Measurements from ENCODE around the gene CARD10.

The CARD10 gene, protein sequence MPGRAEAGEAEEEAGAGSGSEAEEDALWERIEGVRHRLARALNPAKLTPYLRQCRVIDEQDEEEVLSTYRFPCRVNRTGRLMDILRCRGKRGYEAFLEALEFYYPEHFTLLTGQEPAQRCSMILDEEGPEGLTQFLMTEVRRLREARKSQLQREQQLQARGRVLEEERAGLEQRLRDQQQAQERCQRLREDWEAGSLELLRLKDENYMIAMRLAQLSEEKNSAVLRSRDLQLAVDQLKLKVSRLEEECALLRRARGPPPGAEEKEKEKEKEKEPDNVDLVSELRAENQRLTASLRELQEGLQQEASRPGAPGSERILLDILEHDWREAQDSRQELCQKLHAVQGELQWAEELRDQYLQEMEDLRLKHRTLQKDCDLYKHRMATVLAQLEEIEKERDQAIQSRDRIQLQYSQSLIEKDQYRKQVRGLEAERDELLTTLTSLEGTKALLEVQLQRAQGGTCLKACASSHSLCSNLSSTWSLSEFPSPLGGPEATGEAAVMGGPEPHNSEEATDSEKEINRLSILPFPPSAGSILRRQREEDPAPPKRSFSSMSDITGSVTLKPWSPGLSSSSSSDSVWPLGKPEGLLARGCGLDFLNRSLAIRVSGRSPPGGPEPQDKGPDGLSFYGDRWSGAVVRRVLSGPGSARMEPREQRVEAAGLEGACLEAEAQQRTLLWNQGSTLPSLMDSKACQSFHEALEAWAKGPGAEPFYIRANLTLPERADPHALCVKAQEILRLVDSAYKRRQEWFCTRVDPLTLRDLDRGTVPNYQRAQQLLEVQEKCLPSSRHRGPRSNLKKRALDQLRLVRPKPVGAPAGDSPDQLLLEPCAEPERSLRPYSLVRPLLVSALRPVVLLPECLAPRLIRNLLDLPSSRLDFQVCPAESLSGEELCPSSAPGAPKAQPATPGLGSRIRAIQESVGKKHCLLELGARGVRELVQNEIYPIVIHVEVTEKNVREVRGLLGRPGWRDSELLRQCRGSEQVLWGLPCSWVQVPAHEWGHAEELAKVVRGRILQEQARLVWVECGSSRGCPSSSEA

DNA sequence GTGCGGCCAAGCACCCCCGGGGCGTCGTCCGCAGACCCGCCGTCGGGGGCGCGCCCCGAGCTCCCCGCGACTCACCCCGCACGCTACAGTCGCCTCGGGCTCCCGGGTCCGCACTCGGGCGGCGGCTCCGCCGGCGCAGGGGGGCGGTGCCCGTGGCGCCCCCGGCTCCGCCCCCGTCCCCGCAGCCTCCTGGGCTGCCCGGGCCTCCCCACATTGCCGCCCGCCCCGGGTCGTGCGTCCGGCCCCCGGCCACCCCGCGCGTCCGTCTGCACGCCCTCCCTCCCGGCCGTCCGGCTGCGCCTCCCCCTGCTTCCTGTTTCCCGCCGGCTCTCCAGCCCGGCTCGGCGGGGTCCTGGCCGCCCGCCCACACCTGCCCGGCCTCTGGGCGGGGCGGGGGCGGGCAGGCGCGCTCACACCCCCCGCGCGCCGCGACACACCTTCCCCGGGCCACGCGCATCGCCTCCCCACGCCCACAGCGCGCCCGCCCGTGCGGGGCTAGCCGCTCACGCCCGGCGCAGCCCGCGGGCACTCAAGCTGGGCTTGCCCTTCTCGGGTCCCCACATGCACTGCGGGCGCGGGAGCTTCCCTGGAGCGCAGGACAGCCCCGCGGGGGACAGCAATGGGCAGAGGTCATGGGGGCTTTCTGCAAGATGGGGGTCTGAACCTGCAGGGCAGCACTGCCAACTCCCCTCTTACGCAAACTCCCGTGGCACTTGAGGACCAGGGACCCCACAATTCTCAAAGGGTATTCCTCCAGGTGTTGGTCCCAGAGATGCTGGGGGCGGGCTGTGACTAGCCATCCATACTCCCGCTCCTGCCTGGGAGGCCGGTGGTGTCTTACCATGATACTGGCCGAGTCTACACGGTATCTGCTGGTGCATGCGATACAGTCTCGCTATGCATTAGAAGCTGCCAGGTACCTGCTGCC lies at the start of gene CARD10:
Gene CARD10 (minus strand): TSS at position 148 of the 928 bp plus-strand sequence. CDS start 215 bp downstream, outside the sequence.
- DNase-seq, result no peak

DNA sequence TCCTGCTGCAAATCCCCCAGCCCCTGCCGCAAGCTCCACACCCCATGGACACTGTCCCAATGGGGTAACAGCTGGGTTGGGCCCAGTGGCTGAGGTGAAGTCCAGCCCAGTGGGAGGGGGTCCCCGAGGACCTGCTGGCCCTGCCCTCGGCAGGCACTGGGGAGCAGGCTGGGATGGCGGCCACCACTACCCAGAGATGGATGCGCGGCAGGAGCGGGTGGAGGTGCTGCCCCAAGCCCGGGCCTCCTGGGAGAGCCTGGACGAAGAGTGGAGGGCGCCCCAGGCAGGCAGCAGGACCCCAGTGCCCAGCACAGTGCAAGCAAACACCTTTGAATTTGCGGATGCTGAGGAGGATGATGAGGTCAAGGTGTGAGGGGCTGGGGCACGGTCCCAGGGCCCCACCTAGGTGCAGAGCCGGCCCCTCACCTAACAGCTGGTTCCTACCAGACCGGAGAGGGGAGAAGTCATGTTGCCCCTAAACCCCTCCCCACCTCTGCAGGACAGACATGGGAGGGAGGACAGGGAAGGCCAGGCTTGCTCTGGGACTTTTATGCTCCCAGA lies 49.3 kb upstream of the CARD10 start:
- no peak for DNase-seq

DNA sequence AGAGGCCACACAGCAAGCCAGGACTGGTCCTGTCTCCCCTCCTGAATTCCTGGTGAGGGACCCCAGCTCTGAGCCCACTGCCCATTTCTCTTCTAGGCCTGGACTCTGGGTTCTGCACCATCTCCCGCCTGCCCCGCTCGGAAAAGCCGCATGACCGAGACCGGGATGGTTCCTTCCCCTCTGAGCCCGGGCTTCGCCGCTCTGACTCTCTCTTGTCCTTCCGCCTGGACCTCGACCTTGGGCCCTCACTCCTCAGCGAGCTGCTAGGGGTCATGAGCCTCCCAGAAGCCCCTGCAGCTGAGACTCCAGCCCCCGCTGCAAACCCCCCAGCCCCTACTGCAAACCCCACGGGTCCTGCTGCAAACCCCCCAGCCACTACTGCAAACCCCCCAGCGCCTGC lies 48.8 kb upstream of the CARD10 start:
- DNase-seq, result no peak

DNA sequence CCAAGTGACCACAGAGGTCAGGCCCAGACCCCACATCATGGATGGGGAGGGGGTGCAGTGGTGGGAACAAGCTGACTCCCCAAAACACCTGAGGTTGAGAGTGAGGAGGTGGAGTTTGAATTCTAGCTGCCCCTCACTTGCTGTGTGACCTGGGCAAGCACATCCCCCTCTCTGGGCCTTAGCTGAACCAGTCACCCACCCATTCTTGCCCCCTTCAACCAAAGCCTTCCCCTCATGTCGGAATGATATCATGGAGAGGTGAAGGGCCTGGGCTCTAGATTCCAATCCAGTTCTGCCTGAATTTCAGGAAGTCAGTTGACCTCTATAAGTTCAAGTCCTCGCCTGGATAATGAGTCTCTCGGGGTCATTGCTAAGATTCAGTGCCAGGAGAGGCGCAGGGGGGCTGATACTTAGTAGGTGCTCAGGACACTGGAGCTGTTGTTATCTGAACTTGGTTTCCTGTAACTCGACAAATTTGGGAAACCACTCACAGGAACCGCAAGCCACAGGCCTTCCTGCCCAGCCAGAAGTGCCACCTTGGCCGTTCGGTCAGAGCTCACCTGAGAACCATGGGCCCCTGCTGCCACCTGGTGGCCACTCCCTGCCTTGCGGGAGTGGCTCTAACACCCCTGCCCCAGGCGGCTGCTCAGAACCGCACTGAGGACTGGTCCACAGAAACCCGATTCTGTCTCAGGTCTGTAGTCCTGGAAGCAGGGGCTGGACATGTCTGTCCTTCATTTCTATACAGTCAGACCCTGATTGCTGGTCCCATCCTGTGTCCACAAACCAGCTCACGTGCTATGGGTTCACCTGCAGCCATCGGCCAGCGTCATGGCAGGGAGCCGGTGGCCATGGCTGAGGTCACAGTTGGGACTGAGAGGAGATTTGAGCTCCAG lies 47.9 kb upstream of the CARD10 start:
- no peak for DNase-seq

DNA sequence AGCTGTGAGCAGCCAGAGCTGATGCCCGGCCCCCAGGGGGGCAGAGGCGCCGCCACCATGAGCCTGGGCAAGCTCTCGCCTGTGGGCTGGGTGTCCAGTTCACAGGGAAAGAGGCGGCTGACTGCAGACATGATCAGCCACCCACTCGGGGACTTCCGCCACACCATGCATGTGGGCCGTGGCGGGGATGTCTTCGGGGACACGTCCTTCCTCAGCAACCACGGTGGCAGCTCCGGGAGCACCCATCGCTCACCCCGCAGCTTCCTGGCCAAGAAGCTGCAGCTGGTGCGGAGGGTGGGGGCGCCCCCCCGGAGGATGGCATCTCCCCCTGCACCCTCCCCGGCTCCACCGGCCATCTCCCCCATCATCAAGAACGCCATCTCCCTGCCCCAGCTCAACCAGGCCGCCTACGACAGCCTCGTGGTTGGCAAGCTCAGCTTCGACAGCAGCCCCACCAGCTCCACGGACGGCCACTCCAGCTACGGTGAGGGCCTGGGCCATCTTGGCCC lies 47.2 kb upstream of the CARD10 start:
- no peak for DNase-seq

DNA sequence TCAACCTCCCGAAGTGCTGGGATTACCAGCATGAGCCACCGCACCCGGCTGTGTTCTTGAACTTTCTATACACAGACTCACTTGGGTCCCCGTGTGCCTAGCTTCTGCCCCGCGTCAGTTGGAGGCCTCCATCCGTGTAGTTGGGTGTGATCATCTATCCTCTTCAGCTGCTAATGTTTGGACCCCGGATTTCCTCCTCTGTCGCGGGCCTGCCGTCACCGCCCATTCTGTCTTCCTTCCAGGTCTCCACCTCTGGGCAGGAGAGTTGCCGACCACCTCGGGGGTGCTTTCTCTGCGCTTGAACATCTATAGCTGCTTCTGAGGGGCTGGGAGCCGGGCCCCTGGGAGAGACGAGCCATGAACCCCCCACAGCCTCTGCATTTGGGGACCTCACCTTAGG lies 46.6 kb upstream of the CARD10 start:
- DNase-seq, result no peak

DNA sequence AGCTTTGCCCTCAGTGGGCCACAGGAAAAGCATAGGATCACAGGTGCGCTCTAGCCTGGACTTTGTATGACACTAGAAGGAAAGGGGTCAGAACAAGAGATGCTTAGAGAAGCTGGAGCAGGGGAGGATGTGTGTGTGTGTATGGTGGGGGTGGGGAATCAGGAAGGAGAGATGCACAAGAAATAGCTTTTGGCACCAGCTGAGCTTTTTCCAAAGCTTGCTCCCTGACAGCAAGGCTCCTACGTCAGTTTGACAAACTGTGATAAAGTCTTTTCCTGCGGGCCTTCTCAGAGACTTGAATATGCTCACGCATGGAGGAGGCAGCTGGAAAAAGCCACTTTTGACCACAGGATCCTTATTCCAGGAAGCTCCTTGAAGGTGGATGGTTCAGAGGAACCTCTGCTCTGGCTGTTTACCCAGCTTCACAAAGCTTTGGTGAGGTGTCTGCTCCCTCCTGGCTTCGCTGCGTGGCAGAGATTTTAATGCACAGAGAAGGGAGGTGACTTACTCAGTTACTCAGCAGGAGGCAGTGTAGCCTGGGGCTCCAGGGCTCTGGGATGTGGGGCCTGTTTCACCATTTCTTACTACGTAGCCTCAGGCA lies 45.0 kb upstream of the CARD10 start:
- no peak for DNase-seq

DNA sequence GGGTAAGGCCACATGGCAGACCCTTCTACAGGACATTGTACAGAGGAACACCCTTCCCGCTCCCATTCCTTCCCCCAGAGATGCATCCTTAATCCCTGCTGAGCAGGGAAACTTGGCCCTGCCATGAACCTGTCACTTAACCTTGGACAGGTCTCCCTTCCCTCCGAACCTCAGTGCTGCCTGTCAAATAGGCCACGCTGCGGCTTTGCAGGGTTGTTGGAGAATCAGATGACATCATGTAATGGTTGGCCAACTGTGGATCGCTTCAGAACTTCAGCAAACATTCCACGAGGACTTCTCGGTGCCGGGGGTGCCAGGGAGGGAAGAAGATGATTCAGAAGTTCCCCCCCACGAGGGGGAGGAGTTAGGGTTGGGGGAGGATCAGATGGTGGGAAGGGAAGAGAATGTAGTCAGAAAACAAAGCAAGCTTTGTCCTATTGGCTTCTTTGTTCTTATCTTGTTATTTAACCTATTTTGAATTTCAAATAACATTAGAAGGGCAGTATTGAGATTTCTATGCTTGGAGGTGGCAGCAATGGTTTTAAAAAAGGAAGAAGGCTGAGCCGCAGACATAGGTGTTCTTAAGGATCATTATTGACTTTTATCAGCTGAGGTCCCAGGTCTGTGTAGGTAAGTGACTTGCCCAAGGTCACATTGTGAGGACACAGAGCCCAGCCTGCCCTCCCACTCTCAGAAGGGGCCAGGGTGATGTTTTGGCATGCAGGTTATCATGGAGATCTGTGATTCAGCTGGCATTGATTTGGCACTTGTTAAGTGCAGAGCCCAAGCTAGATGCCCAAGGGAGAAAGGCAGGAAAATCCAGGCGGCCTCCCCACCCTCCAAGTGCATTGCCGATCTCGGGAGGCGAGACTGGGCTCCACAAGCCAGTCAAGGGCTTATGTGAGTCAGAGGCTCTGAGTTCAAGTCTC lies 44.2 kb upstream of the CARD10 start:
- no peak for DNase-seq

DNA sequence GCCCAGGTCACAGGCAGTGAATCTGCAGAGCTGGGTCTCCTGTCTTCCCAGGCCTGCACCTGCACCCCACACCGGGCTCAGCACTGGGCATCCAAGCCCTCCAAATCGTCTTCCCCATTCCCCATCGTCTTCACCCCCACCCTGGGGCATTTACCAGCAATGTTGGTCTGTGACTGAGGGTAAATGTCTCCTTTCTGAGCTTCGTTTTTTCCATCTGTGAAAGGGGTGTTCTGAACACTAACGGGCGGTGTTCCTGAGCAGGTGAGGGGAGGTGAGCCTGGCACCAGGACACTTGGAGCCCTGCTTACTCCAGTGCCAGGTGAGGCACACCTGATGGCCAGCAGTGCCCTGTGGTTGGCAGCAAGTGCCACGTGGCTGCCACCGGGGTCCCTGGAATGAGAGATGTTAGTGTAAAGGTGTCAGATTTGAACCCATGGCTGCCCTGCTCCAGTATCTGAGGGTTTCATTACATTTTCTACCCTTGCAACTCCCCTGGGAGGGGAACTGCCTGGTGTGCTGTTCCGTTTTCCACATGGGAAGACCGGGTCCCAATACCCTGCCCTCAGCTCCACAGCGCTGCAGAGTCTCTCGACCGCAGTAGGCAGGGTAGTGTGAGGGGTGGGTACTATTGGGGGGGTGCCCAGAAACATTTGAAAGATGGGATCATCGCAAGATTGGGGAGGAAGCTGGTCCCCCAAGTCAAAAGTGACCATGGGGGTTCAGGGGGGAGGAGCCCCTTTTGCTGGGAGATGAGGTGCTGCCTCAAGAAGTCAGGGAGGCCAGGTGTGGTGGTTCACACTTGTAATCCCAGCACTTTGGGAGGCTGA lies 43.0 kb upstream of the CARD10 start:
- no peak for DNase-seq

DNA sequence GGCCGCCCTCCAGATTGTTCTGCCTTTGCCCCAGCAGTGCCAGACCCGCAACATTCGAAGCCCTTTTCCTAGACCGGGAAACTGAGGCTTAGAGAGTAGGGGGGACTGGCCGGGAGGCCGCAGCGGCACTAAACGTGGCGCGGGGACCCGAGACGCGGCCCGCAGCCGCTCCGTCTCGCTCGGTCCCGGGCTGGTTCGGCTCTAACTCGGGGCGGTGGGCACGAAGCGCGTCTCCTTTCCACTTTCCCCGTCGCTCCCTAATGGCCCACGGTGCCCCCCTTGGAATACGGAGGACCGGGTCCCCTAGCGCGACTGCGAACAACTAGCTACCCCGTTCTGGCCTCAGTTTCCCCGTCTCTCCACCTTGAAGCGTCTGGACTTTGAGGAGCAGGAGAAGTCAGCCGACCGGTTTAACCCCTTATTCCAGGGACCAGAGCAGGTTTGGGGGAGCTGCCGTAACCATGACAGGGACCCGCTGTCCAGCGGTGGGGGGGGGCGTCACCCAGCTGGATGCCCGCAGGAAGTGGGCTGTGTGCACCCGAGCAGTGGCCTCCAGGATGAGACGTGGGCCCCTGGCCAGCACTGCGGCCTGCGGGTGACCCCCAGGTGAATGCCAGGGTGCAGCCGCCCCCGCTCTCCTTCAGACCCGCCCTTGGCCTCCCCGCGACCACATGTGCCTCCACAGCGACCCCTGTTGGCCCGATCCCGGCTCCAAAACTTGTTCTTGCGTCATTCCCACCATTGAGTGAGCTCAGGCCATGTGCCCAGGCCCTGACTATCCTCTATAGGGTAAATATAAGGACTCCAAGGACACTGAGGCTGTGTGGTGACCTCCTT lies 42.2 kb upstream of the CARD10 start:
- no peak for DNase-seq

DNA sequence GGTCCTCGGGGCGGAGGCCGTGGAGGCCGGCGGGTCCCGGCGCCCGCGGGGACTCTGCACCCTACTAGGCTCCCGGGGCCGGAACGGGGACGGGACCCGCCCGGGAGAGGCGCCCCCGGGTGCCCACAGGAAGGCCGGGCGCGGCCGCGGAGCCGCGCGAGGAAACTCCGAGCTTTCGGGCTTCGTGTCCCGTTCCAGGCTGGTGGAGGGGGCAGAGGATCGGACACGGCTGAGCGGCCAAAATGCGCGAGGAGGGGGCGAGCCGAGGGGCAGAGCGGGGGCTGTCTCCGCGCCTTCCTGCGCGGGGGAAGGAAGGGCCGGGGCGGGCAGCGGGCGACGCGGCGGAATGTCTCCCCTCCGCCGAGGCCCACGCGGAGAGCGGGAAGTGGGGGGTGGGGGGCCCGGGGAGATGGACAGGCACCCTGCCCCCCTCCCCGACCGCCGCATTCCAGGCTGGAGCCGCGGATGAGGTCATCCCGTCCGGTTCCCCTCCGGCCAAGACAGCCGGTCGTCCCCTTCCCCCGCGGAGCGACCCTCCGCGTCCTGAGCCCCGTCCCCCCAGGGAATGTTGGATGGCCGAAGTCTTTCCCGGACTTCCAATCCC lies 41.5 kb upstream of the CARD10 start:
- DNase-seq, result no peak

DNA sequence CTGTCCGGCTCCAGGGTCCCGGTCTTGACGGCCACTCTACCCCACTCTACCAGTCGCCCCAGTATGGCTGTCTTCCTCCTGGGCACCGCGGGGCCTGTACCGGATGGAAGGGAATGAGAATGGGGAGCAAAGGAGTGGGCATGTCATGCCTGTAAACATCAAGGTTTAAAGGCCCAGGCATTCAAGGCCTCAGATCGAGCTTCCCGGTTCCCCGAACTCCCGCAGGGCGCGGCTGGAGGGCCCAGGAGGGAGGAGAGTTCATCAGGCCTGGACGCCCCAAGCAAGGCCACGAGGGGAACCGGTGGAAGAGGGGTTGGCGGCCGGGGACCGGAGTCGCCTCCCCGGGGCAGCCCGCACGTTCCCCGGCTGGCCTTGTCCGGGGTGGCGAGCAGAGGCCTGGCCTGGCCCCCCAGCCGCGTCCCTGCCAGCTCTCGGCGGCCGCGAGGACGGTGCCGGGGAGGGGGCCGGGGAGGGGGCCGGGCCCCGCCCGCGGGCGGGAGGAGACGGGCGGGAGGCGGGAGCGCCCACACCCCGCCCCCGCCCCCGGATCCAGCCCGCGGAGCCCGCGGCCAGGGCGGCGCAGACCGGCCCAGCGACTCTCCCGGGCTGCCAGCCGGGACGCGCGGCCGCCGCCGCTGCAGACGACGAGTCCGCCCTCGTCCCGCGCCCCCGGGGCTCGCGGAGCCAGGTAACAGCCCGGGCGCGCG lies 40.8 kb upstream of the CARD10 start, which contains the start of gene CDC42EP1:
Gene CDC42EP1 (plus strand): TSS at position 580 of the 707 bp plus-strand sequence. CDS start 5,870 bp downstream, outside the sequence.
- DNase-seq, result no peak

DNA sequence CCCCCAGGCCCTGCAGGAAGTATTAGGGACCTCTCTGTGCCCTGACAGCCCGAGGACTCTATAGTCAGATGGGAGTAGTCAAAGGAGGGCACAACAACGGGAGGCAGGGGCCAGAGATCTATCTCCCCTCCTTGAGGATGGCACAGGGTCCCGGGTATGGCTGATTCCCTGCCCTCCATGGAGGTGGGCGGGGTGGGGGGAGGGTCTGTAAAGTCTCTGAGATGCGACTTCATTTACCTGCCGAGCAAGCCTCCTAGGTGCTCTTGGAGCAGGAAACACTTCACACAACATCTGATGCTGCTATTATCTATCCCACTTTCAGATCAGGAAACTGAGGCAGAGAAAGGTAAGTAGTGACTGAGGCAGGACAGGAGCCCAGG lies 40.3 kb upstream of the CARD10 start:
- no peak for DNase-seq

DNA sequence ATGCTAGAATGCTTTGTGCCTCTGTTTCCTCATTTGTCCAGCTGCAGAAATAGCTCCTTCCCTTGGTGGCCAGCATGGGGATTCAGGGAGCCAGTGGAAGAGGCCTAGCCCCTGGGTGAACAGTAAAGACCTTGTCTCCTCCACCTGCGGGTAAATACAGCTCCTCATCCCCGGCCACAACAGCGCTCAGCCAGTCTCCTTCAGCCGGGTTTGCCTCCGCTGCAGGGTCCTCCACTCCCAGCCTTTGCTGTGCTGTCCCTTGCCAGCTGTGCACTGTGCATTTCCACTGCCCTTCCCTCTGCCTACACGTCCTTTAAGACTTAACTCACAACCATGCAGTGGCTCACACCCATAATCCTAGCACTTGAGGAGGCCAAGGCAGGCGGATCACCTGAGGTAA lies 39.6 kb upstream of the CARD10 start:
- no peak for DNase-seq

DNA sequence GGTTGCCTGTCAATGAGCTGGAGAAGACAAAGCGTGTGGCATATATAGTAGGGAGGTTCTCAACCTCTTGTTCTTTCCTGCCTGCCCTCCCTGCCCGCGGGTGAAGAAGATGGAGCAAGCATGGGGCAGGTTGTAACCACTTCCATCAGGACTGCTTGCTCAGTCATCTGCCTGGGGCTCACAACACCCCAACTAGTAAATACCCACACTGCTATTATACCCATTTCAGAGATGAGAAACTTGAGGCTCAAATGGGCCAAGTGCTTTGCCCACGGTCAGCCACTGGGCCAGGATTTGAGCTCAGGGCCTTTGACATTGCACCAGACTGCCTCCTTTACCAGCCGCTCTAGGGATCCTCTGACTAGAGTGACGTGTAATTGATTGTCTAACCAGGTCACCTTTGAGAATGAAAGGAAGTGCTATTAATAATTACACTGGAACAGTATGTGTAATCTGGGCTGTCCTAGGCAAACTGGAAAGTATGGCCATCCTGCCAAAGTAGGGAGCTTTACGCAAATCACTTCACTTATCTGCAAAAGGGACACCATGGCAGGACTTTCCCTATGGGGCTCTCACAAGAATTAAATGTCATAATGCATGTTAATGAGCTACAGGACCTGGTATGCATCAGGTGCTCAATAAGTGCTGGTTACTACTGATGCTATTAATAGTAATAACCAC lies 38.2 kb upstream of the CARD10 start:
- DNase-seq, result no peak

DNA sequence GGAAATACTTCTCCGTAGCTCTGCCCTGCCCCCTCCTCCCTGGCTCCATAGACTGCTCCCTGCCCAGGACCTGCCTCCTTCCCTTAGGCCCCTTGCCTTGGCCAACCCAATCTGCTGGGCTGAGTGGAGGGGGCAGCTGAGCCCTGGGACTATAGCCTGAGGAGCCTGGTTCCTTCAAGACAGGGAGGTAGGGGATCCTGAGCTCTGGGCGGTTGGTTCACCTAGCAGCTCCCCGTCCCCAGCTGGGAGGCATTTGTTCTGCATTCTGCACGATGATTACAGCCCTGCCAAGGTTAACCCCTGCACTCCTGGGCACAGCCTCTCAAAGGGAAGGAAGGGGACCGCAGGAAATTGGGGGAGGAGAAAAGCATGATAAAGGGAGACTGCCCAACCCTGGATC lies 37.5 kb upstream of the CARD10 start:
- DNase-seq, result no peak
